Esophagus squamous epithelium (tissue), 4 donors: Measurements from ENCODE around the gene SUMO3.

ENCODE experiments used
- CTCF ChIP-seq, 6 experiments: fragments of 450-650 bp in 4 of 6; fragments of 200-600 bp in 2 of 6; sonication (generic) in 2 of 6; IDR thresholded peaks; one replicate each; pipeline ENCODE4 v1.5.1; 2016 to 2019; ENCODE audit warnings: antibody characterized with exemption in 6 of 6, mild to moderate bottlenecking in 4 of 6, moderate library complexity in 4 of 6
- POLR2A ChIP-seq, 4 donors: fragments of 450-650 bp; IDR thresholded peaks; one replicate each; pipeline ENCODE4 v1.6.1; 2017; ENCODE audit warnings: antibody characterized with exemption in 4 of 4, mild to moderate bottlenecking in 4 of 4, moderate library complexity in 3 of 4

- TF ChIP-seq POLR2A (IDR thresholded peaks at IDR 0.05), result no peak
- no peak for TF ChIP-seq CTCF (IDR thresholded peaks at IDR 0.05)
These were observed 1.8 kb downstream of the SUMO3 start for GRCh38 chr21:44815852-44816628.
